Activated CD4-positive, CD25-positive, alpha-beta regulatory T cell (primary cell): ENCODE measurements around the gene ANKRD13D.

Source experiments
- DNase-seq, 4 experiments: peaks; one replicate each; lab custom pipeline; 2025; lab: John Stamatoyannopoulos, UW

Gene ANKRD13D

DNA sequence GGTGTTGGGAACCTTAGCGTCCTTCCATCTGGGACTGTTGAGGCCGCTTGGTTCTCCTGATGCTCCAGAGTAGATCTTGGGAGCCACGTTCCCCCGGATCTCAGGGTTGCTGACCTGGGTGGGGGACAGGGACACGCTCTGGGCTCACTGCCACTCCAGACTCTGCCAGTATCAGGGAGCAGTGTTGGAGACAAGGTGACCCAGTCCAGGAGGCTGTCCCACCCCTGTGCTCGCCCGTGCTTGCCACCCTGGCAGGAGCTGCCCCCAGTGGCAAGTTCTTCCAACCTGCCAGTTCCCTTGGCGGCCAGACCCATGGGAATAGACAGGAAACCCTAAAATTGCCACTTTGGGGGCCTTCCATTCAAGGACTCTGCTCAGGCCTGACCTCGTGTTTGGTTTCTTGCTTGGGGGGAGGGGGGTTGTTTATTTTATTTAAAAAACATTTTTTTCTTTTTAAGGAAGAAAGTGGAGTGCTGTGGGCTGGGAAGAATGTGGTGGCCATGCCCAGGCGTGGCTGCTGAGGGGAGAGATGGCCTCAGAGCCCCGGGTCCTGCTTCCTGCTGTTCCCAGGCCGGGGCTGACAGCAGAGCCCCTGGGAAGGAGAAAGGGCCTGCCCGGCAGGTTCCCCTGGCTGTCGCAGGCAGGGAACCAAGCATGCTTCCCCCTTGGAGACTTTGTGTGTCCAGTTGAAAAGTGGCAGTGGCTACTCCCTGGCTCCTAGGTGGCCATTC, 15.7 kb upstream of the ANKRD13D start:
- no peak for DNase-seq

GRCh38 chr11:67274768-67275605, 14.1 kb upstream of the ANKRD13D start:
- DNase-seq, result no peak

DNA sequence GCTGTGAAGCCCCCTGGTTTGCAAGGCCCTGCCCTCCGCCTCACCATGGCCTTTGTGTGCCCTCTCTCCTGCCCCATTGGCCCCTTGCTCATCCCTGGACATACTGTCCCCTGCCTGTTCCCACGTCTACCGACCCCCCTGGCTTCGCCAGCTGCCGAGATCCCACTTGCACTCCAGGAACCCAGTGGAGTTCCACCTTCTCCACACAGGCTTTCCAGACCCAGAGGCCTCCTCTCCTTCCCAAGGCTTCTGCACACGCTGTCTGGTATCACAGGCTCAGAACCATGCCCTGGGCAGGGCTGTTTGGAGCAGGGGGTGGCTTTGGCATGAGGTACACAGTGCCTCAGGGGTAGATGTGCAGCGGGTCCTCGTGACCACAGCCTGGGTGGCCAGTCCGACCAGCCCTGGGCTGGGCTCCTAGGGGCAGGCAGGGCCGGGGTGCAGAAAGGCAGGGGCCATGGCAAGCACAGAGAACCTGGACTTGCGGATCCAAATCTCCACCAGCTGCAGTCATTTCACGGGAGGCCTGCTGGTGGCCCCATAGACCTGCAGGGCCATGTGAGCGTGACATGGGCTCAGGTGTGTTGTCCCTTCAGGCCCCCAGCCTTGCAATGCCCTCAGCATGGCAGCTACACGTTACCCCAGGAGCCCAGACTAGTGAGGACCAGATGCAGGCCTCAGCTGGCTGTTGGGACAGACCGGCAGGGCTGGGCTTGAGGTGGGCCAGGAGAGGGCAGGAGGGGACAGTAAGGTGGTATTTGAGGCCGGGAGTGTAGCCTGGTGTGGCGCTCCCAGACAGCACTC, 13.3 kb upstream of the ANKRD13D start:
- no peak for DNase-seq

DNA sequence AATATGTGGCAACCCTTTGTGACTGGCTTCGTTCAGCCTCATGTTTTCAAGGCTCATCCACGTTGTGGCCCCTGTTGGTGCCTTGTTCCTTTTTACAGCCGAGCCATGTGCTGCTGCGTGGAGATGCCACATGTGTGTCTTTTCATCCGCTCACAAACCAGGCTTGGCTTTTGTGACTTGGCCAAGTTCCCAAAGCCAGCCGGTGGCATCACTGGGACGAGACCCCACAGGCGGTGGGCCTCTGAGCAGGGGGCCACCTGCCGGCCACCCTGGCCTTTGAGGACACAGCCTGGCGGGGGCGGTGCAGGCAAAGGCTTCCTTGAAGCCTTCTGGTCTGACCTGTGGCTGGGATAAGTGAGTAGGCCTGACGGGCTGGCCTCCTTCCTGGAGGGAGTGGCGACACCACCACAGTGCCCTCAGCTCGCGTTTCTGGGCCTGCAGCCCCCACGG, 12.3 kb upstream of the ANKRD13D start:
- DNase-seq, result no peak

DNA sequence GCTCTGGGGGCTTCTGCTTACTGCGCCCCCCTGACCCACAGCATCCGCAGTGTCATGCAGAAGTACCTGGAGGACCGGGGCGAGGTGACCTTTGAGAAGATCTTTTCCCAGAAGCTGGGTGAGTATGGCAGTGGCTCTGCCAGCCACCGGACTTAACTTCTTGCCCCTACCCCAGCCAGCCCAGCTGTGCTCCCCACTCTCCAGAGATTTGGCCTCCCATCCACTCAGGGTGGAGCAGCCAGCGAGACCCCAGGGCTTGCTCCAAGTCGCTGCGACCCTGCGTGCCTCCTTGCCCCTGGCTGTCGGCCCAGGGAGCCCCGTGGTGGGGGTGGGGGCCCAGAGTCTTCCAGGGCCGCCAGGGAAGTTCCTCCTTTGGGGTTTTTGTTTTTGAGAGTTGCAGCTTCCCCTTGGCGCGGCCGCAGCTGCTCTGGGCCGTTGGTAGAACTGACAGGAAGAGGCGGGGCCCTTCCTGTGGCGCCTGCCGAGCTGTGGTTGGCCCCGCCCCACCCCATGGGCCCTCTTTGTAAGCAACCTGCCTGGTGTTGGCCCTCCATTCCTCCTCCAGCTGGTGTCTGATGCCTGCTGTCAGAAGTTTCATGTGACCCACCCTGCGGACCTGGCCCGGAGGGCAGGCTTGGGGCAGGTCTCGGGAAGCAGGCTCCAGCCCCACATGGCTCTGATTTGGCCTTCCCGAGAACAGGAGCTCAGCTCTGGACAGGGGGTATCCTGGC, 11.7 kb upstream of the ANKRD13D start:
- peak; percentile 40 to 86 (median 67) for DNase-seq

DNA sequence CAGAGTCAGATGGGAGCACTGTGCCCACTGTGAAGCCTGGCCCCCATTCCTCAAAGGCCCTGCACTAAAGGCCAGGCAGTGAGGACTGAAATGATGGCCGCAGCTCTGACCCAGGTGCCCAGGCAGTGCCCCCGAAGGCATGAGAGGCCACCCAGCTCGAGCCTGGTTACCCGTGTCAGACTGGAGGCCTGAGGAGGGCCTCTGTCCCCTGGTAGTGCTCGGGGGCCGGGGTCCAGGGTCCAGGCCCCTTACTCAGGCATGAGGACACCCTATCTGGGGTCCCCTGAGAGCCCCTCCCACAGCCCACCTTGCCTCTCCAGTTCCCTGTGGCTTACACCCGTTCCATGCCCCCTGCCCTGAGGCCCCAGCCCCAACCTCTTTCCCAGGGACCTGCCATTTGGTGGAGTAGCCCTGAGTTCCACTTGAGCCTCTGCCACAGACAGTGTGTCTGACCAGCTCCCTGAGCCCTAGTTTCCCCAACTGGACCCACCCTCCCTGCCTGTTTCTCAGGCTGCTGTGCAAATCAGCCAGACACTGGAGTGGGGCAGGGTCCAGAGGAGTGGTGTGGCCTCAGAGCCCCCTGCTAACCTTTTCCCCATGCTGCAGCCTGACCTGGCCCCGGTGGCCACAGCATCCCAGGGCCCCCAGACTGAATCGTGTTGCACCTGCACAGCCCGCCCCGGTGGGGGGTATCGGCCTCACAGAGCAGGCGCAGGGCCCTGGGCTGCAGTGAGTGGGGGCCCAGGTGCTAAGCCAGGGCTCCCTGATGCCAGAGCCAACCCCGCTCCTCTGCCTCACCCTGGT, 10.8 kb upstream of the ANKRD13D start:
- DNase-seq, result no peak

- no peak for DNase-seq
These were observed 10.0 kb upstream of the ANKRD13D start for GRCh38 chr11:67278939-67279588.

- DNase-seq, result no peak
These were observed 9.3 kb upstream of the ANKRD13D start for GRCh38 chr11:67279589-67280340.

GRCh38 chr11:67280341-67280787, 8.7 kb upstream of the ANKRD13D start:
- no peak for DNase-seq

DNA sequence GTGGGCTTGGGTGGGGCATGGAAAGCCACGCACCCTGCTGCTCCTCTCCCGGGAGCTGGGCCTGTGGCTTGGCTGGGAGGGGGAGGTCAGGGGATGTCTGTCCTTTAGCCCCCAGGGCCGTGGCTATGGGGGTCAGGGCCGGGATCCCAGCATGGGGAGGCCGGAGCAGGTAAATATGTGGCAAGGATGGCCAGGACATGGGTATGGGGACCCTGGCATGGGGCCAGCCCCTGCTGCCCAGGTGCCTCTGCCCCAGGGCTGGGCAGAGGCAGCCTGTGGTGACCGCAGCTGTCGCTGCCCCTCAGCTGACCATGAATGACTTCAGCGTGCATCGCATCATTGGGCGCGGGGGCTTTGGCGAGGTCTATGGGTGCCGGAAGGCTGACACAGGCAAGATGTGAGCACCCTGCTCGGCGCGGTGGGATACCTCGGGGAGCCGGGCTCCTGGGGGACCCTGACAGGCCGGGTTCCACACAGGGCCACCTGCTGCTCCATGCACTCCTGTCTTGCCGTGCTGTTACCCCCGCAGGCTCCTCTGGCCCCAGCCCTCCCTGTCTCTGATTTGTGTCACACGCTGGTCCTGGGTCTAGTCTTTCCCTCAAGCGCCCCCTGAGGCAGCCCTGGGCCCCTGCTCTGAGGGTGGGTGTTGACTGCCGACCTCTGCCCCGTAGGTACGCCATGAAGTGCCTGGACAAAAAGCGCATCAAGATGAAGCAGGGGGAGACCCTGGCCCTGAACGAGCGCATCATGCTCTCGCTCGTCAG, 8.1 kb upstream of the ANKRD13D start:
- DNase-seq, result no peak

DNA sequence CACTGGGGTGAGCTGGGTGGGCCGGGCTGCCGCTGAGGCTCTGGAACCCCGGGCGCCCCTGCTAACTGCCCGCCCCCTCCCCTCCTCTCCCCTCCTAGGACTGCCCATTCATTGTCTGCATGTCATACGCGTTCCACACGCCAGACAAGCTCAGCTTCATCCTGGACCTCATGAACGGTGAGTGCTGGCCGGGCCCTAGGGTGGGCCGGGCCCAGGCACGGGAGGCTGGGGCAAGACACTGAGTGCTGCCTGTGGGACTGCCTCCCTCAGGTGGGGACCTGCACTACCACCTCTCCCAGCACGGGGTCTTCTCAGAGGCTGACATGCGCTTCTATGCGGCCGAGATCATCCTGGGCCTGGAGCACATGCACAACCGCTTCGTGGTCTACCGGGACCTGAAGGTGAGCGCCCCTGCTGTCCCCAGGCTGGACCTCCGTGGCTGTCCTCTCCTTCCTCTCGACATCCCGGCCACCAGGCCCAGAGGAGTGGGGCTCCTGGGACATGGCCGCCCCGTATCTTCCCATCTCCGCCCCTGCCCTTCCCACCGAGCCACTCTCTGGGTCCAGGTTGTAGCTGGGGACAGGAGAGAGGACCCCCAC, 7.5 kb upstream of the ANKRD13D start:
- DNase-seq, result no peak

DNA sequence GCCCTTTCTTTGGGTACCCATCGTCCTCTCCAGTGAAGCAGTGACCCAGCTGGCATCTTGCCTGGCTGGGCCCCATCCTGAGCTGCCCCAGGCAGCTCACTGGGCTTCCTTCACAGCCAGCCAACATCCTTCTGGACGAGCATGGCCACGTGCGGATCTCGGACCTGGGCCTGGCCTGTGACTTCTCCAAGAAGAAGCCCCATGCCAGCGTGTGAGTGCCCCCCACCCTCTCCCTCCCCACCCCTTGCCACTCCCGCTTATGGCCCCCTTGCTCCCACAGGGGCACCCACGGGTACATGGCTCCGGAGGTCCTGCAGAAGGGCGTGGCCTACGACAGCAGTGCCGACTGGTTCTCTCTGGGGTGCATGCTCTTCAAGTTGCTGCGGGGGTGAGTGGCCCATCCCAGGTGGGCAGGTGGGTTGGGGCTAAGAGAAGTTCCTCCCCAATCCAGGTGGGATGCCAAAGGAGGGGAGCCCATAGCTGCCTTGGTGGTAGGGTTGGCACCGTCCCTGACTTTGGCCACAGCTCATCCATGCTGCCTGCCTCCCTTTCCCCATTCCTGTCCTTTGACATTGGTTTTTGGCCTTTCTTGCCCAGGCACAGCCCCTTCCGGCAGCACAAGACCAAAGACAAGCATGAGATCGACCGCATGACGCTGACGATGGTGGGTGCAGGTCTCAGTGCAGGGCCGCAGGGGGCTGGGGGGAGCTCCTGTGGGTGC, 6.8 kb upstream of the ANKRD13D start:
- DNase-seq, result no peak

DNA sequence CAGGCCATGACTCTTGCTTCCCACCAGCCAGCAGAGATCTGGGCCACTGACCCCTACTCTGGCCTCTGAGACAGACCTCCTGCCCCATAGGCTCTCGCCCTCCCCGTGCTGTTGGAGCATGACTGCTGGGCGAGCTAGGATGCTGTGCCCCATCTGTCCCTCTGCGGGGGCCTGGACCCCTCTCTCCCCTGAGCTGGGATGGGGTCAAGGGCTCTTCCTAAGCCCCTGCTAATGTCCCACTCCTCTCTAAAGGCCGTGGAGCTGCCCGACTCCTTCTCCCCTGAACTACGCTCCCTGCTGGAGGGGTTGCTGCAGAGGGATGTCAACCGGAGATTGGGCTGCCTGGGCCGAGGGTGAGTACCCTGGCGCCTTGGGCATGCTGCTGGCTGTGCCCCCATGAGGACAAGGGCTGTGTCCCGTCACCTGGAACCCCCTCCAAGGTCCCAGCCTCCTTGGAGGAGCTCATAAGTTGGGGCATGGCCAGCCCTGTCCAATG, 6.2 kb upstream of the ANKRD13D start:
- DNase-seq, result no peak

DNA sequence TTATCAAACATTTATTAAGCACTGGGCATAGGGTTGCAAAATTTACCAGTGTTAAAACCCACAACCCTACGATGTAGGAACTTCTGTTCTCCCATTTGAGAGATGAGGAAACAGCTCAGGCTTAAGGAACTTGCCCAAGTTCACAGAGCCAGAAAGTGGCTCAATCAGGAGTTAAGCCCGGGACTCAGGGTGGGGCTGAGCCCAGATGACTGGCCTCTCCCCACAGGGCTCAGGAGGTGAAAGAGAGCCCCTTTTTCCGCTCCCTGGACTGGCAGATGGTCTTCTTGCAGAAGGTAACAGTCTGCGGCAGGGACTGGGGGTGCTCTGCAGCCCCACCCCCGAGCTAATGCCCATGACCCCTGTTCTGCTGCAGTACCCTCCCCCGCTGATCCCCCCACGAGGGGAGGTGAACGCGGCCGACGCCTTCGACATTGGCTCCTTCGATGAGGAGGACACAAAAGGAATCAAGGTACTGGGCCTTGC, 5.6 kb upstream of the ANKRD13D start:
- DNase-seq, result no peak

DNA sequence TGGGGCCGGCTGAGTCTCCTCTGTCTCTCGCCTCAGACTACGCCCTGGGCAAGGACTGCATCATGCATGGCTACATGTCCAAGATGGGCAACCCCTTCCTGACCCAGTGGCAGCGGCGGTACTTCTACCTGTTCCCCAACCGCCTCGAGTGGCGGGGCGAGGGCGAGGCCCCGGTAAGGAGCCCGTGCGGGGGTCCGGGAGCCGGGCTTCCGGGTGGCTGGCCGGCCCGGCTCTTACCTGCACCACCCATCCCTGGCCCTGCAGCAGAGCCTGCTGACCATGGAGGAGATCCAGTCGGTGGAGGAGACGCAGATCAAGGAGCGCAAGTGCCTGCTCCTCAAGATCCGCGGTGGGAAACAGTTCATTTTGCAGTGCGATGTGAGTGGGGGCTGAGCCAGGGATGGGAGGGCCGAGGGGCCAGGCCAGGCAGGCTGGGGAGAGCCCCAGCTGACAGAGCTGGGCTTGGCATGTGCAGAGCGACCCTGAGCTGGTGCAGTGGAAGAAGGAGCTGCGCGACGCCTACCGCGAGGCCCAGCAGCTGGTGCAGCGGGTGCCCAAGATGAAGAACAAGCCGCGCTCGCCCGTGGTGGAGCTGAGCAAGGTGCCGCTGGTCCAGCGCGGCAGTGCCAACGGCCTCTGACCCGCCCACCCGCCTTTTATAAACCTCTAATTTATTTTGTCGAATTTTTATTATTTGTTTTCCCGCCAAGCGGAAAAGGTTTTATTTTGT, 4.1 kb upstream of the ANKRD13D start:
- DNase-seq, result no peak
